Stimulated activated CD4-positive, alpha-beta T cell treated with anti-CD3 and anti-CD28 coated beads, Interleukin-1b, Interleukin-23, amount 100 ng/mL, for 48 hours (primary cell): ENCODE results near the gene ERAS.
"Not testable (repeated sequence)": the region's sequence is repeated elsewhere in the genome, so short reads cannot be mapped to it uniquely, and the experiment has no call there.

Experiments used
- DNase-seq: peaks from one replicate; pipeline ENCODE4 v3.0.0-alpha.2; 2020

ERAS gene

DNA sequence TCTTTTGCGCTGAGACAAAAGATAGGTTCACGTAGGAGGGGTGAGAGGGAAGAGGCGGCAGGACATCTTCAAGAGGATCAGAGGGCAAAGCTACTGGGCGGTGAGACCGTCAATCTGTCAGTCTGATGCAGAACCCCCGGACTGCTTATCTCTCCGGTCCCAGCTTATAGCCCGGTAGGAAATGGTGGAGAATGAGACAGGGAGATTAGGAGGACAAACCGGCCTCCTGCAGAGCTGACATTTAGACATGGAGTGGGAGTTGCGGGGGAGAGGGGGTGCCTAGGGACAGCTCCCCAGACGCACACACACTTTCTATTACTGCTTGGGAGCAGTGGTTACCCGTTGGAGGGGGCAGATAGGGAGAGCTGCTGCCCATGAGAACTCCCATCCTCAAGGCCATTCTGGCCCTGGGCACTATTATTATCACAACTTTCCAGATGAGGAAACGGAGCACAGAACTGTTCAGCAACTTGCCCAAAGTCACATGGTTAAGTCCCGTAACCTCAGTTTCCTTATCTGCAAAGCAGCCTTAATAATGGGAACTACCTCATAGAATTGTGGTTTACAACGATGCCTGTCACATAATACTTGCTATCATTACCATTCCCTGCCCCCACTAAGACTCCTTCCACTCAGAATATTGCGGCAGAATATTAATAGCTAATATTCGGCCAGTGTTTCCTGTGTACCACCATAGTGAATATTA lies 25.6 kb upstream of the ERAS start:
- DNase-seq = no peak

- DNase-seq = peak; percentile 96
Measured at GRCh38 chrX:48801280-48802088, 24.8 kb upstream of the ERAS start, which contains the start of gene HDAC6. Gene HDAC6 (plus strand): TSS chrX:48802067. CDS start chrX:48802693, 626 bp downstream.

GRCh38 chrX:48802089-48802904 lies 24.0 kb upstream of the ERAS start:
- DNase-seq = peak; percentile 73

DNA sequence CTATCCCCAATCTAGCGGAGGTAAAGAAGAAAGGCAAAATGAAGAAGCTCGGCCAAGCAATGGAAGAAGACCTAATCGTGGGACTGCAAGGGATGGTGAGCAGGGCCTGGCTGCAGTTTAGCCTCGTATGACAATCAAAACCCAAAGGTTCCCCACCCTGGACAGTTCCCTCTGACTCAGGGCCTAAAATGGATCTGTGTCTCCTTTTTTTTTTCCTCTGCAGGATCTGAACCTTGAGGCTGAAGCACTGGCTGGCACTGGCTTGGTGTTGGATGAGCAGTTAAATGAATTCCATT lies 23.5 kb upstream of the ERAS start:
- DNase-seq = no peak

DNA sequence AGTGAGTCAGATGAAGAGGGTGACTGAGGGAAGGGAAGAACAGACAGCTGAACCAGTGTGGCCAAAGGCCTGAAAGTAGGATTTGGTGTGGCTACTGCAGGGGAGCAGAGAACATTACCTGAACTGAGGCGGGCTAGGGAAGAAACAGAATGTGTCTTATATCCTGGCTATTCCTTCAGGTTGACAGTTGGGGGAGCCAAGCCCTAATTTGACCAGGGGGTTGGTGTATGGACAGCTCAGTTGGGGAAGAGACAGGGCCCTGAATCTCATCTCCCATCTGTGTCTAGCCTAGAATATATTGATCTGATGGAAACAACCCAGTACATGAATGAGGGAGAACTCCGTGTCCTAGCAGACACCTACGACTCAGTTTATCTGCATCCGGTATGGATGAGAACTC lies 20.2 kb upstream of the ERAS start:
- no peak for DNase-seq

GRCh38 chrX:48813644-48814043 lies 12.7 kb upstream of the ERAS start:
- no peak for DNase-seq

DNA sequence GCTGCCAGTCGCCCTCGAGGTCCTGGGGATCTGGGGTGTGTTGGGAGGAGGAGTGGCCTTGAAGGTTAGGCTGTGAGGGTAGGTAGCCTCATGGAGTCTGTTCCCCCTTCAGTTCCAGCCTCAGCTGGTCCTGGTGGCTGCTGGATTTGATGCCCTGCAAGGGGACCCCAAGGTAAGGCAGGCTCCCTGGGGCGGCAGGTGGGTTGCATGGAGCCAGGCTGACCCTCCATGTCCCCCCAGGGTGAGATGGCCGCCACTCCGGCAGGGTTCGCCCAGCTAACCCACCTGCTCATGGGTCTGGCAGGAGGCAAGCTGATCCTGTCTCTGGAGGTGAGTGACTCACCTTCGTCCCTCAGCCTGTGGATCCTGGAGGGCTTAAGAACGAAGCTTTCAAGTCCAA lies 11.6 kb upstream of the ERAS start:
- DNase-seq = no peak

DNA sequence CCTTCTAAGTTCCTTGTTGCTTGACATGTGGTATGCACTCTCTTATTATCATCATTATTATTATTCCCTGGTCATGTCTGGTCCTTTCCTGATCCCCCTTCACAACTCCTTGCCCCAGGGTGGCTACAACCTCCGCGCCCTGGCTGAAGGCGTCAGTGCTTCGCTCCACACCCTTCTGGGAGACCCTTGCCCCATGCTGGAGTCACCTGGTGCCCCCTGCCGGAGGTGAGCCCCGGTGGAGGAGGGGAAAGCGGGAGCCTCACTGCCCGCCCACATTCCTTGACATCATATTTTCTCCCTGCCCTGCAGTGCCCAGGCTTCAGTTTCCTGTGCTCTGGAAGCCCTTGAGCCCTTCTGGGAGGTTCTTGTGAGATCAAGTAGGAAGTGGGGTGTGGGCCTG lies 11.0 kb upstream of the ERAS start:
- no peak for DNase-seq

GRCh38 chrX:48816014-48816810 lies 10.1 kb upstream of the ERAS start:
- DNase-seq = no peak

- no peak for DNase-seq
Measured at GRCh38 chrX:48818098-48818497, 8.2 kb upstream of the ERAS start.

DNA sequence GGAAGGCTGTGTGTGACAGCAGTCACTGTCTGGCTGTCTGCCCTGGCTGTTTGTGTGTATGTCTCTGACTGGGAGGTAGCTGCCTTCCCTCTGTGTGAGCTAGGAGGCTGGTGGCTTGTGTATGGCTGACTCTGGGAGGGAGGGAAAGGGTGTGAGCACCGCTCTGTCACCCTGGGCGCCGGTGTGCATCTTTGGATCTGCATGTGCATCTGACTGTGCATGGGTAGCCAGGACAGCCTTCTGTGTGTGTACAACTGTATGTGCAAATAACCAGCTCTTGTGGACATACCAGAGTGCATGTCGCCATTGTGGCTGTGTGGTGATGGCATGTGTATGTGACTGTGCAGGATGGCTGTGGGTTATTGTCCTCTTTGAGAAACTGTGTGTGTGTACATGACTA lies 7.4 kb upstream of the ERAS start:
- DNase-seq = no peak

DNA sequence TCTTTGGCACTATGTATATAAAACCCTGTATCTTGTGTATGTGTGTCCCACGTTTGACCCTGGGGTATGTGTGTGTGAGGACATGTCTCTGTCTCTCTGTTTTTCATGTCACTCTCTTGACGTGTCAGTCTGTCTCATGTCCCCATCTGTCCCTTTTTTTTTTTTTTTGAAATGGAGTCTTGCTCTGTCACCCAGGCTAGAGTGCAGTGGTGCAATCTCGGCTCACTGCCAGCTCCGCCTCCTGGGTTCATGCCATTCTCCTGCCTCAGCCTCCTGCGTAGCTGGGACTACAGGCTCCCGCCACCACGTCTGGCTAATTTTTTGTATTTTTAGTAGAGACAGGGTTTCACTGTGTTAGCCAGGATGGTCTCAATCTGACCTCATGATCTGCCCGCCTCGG lies 6.9 kb upstream of the ERAS start:
- DNase-seq = not testable (repeated sequence)

GRCh38 chrX:48823053-48823452 lies 3.3 kb upstream of the ERAS start:
- no peak for DNase-seq

GRCh38 chrX:48824066-48824465 lies 2.2 kb upstream of the ERAS start:
- no peak for DNase-seq

- no peak for DNase-seq
Measured at GRCh38 chrX:48826876-48827653, 752 bp downstream of the ERAS start.

DNA sequence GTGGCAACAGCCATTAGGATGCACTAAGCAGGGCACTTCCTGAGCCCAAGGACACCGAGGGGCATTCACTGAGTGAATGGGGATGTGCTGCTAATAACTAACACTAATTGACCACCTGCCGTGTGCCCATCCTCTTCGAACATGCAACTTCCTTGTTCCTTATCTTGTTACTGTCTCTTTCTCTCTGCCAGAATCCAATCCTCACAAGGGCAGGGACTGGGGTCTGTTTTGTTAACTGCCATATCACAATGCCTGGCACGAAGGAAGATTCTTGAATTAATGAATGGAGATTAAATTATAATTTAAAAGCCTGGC lies 1.3 kb downstream of the ERAS start:
- no peak for DNase-seq

DNA sequence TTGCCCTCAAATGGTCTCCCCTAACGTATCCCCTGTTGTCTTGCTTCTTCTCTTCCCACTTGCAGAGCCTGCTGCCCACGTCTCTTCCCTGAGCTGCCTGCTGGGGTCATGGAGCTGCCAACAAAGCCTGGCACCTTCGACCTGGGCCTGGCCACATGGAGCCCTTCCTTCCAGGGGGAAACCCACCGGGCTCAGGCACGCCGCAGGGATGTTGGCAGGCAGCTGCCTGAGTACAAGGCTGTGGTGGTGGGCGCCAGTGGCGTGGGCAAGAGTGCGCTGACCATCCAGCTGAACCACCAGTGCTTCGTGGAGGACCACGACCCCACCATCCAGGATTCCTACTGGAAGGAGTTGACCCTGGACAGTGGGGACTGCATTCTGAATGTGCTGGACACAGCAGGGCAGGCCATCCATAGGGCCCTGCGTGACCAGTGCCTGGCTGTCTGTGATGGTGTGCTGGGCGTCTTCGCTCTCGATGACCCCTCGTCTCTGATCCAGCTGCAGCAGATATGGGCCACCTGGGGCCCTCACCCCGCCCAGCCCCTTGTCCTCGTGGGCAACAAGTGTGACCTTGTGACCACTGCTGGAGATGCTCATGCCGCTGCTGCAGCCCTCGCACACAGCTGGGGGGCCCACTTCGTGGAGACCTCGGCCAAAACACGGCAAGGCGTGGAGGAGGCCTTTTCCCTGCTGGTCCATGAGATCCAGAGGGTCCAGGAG lies 2.9 kb downstream of the ERAS start:
- no peak for DNase-seq

DNA sequence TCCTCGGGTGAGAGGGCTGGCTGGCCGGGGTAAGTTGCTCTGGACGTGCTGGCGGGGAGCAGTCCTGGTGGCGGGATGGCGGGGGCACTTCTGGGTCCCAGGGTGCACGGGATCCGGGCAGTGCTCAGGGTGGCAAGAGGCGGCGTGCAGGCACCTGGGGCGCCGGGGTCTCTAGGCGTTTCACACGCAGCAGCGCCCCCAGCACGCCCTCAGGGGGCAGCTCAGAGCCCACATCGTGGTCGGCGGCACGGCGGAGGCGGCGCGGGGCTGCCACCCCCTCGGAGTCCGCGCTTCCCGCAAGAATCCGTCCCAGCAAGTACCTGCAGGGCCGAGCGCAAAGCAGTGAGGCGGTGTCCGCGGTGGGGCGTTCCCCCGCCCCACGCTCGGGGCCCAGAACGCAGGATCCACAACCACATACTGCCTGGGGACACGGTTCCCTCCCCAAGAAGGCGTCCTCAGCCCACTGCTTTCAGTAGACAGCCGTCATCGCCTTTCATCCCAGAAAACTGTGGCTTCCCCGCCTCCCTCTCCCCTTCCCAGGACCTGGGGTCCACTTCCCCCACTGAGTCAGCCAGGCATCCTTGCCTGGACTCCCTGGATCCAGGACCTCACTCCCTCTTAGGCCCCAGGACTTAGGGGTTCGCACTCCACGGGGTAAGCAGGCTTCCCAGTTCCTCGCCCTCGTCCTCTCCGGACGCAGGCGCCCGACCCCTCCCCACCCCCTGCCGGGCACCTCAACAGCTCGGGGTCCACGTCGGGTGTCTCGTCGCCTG lies 5.0 kb downstream of the ERAS start:
- no peak for DNase-seq

DNA sequence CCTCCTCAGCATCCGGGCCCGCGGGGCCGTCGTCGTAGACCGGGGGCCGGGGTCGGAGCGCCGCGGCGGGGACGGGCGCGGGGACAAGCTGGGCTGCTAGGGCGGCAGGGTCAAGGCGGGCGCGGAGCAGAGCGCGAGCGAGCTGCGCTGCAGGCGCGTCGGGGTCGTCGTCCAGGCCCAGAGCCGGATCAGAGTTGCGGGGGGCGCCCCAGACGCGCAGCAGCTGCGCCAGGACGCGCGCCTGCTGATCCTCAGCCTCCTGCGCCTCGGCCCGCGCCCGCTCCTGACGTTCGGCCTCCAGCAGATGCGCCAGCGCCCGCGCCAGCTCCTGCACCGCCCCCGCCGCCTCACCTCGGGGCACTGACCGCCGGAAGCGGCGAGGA lies 5.6 kb downstream of the ERAS start:
- no peak for DNase-seq

DNA sequence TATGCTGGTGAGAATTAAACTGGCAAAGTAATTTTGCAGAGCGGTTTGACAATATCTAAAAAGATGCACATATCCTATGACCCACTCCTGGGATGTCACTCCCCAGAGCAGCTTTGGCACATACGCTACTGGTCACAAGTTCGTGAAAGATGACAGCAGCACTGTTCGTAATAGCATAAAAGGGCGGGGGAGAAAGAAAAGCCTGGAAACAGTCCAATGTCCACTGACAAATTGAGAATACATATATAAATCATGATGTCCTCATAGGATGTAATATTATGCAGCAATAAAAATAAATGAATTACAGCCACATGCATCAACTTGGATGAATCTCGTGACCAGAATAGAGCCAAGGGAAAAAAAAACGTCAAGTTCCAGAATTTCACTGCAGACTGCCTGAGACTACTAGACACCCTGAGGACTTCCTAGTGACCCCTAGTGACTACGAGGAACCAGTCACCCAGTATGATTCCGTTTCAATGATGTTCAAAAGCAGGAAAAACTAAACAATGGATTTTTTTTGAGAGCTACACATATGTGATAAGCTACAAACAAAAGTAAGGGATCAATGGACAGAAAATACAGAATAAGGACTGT lies 7.3 kb downstream of the ERAS start:
- no peak for DNase-seq

DNA sequence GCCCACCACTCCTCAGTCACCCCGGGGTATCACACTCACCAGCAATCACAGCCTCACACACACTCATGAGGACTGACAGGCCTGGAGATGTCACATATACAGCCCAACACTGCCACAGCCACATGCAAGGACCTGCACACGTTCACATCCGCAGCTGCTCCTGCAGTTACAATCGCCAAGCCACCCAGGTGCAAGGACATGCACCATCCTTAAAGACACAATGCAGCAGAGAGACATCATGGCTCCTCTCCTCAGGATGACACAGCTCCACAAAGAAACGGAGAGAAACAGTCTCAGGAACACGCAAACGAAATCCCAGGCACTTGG lies 8.0 kb downstream of the ERAS start:
- no peak for DNase-seq
